Measurements from ENCODE around the gene EEF1E1. TPM values are rescaled to one million over a fixed set of nuclear protein-coding genes. Genes with fewer than 3 reads are reported as not detected.

Gene EEF1E1
- total and polyA plus RNA-seq, 9 of the 15 experiments (the other 6 are each of a cell fraction or from before 2014, with no cell fraction given), result 135 to 1,355 (median 327) TPM

DNA sequence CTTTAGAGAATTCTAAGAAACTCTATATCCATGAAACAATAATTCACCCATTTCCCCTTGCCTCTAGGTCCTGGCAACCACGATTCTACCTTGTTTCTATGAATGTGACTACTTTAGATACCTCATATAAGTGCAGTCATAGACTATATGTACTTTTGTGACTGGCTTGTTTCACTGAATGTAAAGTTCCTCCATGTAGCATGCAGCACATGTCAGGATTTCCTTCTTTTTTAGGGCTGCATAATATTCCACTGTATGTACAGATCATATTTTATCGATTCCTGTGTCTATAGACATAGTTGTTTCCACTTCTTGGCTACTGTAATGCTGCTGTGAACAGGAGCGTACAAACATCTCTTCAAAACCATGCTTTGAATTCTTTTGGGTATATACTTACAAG, 11.7 kb downstream of the EEF1E1 start (continued):
- no peak for TF ChIP-seq E2F6 (IDR thresholded peaks at IDR 0.05; ENCODE audit: borderline replicate concordance in 1 of 2, extremely low read depth in 1 of 2, insufficient read depth in 1 of 2, insufficient read length in 1 of 2, low read depth in 1 of 2, low read length in 1 of 2, poor library complexity in 1 of 2, severe bottlenecking in 1 of 2)
- no peak for TF ChIP-seq ETV6 (IDR thresholded peaks at IDR 0.05; ENCODE audit: borderline replicate concordance in 1 of 2, low read depth in 2 of 2, low read length in 1 of 2)
- TF ChIP-seq ETV6 (CRISPR knock-in tag; IDR thresholded peaks at IDR 0.05; ENCODE audit: borderline replicate concordance), result no peak
- TF ChIP-seq TOE1 (IDR thresholded peaks at IDR 0.05; ENCODE audit: borderline replicate concordance), result no peak
- no peak for TF ChIP-seq TOE1 (CRISPR knock-in tag; IDR thresholded peaks at IDR 0.05; ENCODE audit: borderline replicate concordance, low read depth)
- peak in 1 of 2 experiments; percentile 54; a peak in 3 of 4 replicates for TF ChIP-seq KDM1A (IDR thresholded peaks at IDR 0.05)
- TF ChIP-seq HDAC1 (IDR thresholded peaks at IDR 0.05), result 0 out of 4 replicates have a peak, but pooled peaks of 1 of the 2 experiments have one; percentile 19
- TF ChIP-seq E2F8 (IDR thresholded peaks at IDR 0.05; ENCODE audit: low read depth, partially characterized antibody), result no peak
- TF ChIP-seq POLR2B (IDR thresholded peaks at IDR 0.05; ENCODE audit: low read depth, partially characterized antibody), result no peak
- TF ChIP-seq POLR2H (tag; IDR thresholded peaks at IDR 0.05; ENCODE audit: low read depth), result no peak
- TF ChIP-seq GATAD2B (IDR thresholded peaks at IDR 0.05; ENCODE audit: borderline replicate concordance), result no peak
- peak; percentile 99 for TF ChIP-seq ZNF146 (CRISPR knock-in tag; IDR thresholded peaks at IDR 0.05; ENCODE audit: unreplicated experiment)
- TF ChIP-seq FOXP4 (CRISPR knock-in tag; IDR thresholded peaks at IDR 0.05; ENCODE audit: borderline replicate concordance), result no peak
- TF ChIP-seq PHF8 (IDR thresholded peaks at IDR 0.05; ENCODE audit: borderline replicate concordance, low read length), result no peak
- no peak for TF ChIP-seq ZNF408 (CRISPR knock-in tag; IDR thresholded peaks at IDR 0.05; ENCODE audit: low read depth)
- no peak for TF ChIP-seq ZNF197 (CRISPR knock-in tag; IDR thresholded peaks at IDR 0.05; ENCODE audit: low read depth)
- peak; percentile 79 for TF ChIP-seq BCOR (IDR thresholded peaks at IDR 0.05)
- no peak for TF ChIP-seq ZEB2 (IDR thresholded peaks at IDR 0.05)
- peak; percentile 59 for TF ChIP-seq RBM25 (IDR thresholded peaks at IDR 0.05; ENCODE audit: low read depth, low read length, severe bottlenecking)
- peak; percentile 35; the same call in 1 of the 2 replicates for TF ChIP-seq POLR2A (conservative IDR thresholded peaks at IDR 0.05)
- TF ChIP-seq PHB (CRISPR knock-in tag; IDR thresholded peaks at IDR 0.05), result no peak
- TF ChIP-seq, protein P1, sequence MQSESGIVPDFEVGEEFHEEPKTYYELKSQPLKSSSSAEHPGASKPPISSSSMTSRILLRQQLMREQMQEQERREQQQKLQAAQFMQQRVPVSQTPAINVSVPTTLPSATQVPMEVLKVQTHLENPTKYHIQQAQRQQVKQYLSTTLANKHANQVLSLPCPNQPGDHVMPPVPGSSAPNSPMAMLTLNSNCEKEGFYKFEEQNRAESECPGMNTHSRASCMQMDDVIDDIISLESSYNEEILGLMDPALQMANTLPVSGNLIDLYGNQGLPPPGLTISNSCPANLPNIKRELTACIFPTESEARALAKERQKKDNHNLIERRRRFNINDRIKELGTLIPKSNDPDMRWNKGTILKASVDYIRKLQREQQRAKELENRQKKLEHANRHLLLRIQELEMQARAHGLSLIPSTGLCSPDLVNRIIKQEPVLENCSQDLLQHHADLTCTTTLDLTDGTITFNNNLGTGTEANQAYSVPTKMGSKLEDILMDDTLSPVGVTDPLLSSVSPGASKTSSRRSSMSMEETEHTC (IDR thresholded peaks at IDR 0.05), result no peak
- no peak for TF ChIP-seq ZNF79 (CRISPR knock-in tag; IDR thresholded peaks at IDR 0.05; ENCODE audit: low read depth)
